Activated CD4-positive, alpha-beta T cell treated with anti-CD3 and anti-CD28 coated beads, Interleukin-2, amount 10 ng/mL, durations not matched to agents 24 days and 14 days (primary cell): ENCODE results near the gene TLCD5. TPM values are rescaled to one million over a fixed set of nuclear protein-coding genes. Genes with fewer than 3 reads are reported as not detected.

Source experiments
- DNase-seq: peaks from one replicate; pipeline ENCODE4 v3.0.0; 2022
- H3K27ac Mint-ChIP-seq: one replicate; pipeline ENCODE4 v1.8.0; 2022; ENCODE audit warnings: mild to moderate bottlenecking, mixed read lengths
- H3K27me3 Mint-ChIP-seq: one replicate; pipeline ENCODE4 v1.8.0; 2022; ENCODE audit warnings: mixed read lengths
- H3K36me3 Mint-ChIP-seq: one replicate; pipeline ENCODE4 v1.8.0; 2022; ENCODE audit warnings: low read depth, mild to moderate bottlenecking, mixed read lengths
- H3K4me1 Mint-ChIP-seq: one replicate; pipeline ENCODE4 v1.8.0; 2021; ENCODE audit warnings: mixed read lengths
- H3K4me3 Mint-ChIP-seq: one replicate; pipeline ENCODE4 v1.8.0; 2022; ENCODE audit warnings: mild to moderate bottlenecking, moderate library complexity, mixed read lengths
- H3K9me3 Mint-ChIP-seq: one replicate; pipeline ENCODE4 v1.8.0; 2021; ENCODE audit warnings: mixed read lengths
- intact Hi-C: fragments of 100-400 bp; cut with micrococcal nuclease; formaldehyde crosslinking; loops from one replicate; pipeline ENCODE4 v1.15.1; 2023
- total RNA-seq: library from RNA; stranded (reverse); gene quantifications from 2 replicates; pipeline ENCODE4 v1.2.3, GENCODE V29; 2022

TLCD5 gene
- total RNA-seq, 1 donor from 2014 or later = 1.2 TPM

- Mint-ChIP-seq H3K9me3 (no peaks in the 10 kb centered on the region), H3K4me1 (peaks cover 30% of the 10 kb centered on the region), H3K4me3 (peak overlapping the region; percentile 96), H3K27me3 (peaks cover 54% of the 10 kb centered on the region), H3K27ac (peak overlapping the region; percentile 87), H3K36me3 (peaks cover 6% of the 10 kb centered on the region)
- intact Hi-C loops = loop anchor here (2.0 to 10.0 kb wide), 3 partner anchors 96 to 858 kb away; no protein-coding TSS in a partner anchor
- peak; percentile 76 for DNase-seq
Measured at GRCh38 chr11:120336641-120337354, 11.7 kb downstream of the TLCD5 start.

GRCh38 chr11:120337355-120338106 lies 12.4 kb downstream of the TLCD5 start:
- intact Hi-C loops = loop anchor here (2.0 to 10.0 kb wide), 3 partner anchors 95 to 857 kb away; no protein-coding TSS in a partner anchor
- Mint-ChIP-seq H3K27ac (peak overlapping the region; percentile 87), H3K9me3 (peaks cover 6% of the 10 kb centered on the region), H3K4me3 (peak overlapping the region; percentile 96), H3K4me1 (peaks cover 30% of the 10 kb centered on the region), H3K27me3 (peaks cover 60% of the 10 kb centered on the region), H3K36me3 (peaks cover 9% of the 10 kb centered on the region)
- no peak for DNase-seq

GRCh38 chr11:120338107-120338933 lies 13.2 kb downstream of the TLCD5 start:
- H3K27me3 Mint-ChIP-seq = peaks cover 56% of the 10 kb centered on the region
- H3K36me3 Mint-ChIP-seq = peaks cover 9% of the 10 kb centered on the region
- intact Hi-C loops = loop anchor here (10.0 kb wide), 2 partner anchors 466 to 856 kb away; no protein-coding TSS in a partner anchor
- DNase-seq = no peak
- H3K27ac Mint-ChIP-seq = no peak overlapping the region
- H3K4me3 Mint-ChIP-seq = peak overlapping the region; percentile 96
- peaks cover 30% of the 10 kb centered on the region for H3K4me1 Mint-ChIP-seq
- H3K9me3 Mint-ChIP-seq = peaks cover 6% of the 10 kb centered on the region

- Mint-ChIP-seq H3K9me3 (peaks cover 6% of the 10 kb centered on the region), H3K27ac (no peak overlapping the region), H3K4me3 (peak overlapping the region; percentile 16), H3K36me3 (peaks cover 9% of the 10 kb centered on the region), H3K4me1 (peaks cover 35% of the 10 kb centered on the region), H3K27me3 (peaks cover 54% of the 10 kb centered on the region)
- peak; percentile 63 for DNase-seq
- intact Hi-C loops = loop anchor here (10.0 kb wide), 2 partner anchors 465 to 855 kb away; no protein-coding TSS in a partner anchor
Measured at GRCh38 chr11:120339394-120339890, 14.3 kb downstream of the TLCD5 start.

- Mint-ChIP-seq H3K9me3 (peaks cover 6% of the 10 kb centered on the region), H3K4me1 (peaks cover 39% of the 10 kb centered on the region), H3K4me3 (no peak overlapping the region), H3K36me3 (peaks cover 9% of the 10 kb centered on the region), H3K27ac (no peak overlapping the region), H3K27me3 (peaks cover 54% of the 10 kb centered on the region)
- intact Hi-C loops = loop anchor here (5.0 kb wide), 1 partner anchor 93 kb away; no protein-coding TSS in a partner anchor
- DNase-seq = no peak
Measured at GRCh38 chr11:120340529-120340928, 15.4 kb downstream of the TLCD5 start.

GRCh38 chr11:120342226-120342625 lies 17.1 kb downstream of the TLCD5 start:
- Mint-ChIP-seq H3K9me3 (peaks cover 6% of the 10 kb centered on the region), H3K4me3 (no peak overlapping the region), H3K27ac (no peak overlapping the region), H3K36me3 (peaks cover 5% of the 10 kb centered on the region), H3K27me3 (peaks cover 64% of the 10 kb centered on the region), H3K4me1 (peaks cover 38% of the 10 kb centered on the region)
- intact Hi-C loops = loop anchor here (5.0 kb wide), 1 partner anchor 95 kb away; no protein-coding TSS in a partner anchor
- DNase-seq = no peak

- no peak overlapping the region for H3K27ac Mint-ChIP-seq
- DNase-seq = no peak
- H3K9me3 Mint-ChIP-seq = peaks cover 6% of the 10 kb centered on the region
- no peak overlapping the region for H3K4me3 Mint-ChIP-seq
- H3K4me1 Mint-ChIP-seq = peaks cover 35% of the 10 kb centered on the region
- intact Hi-C loops = loop anchor here (5.0 kb wide), 1 partner anchor 95 kb away; no protein-coding TSS in a partner anchor
- H3K27me3 Mint-ChIP-seq = peaks cover 64% of the 10 kb centered on the region
- peaks cover 5% of the 10 kb centered on the region for H3K36me3 Mint-ChIP-seq
Measured at GRCh38 chr11:120342678-120343077, 17.6 kb downstream of the TLCD5 start.

- Mint-ChIP-seq H3K9me3 (peaks cover 6% of the 10 kb centered on the region), H3K27me3 (peaks cover 62% of the 10 kb centered on the region), H3K4me1 (peaks cover 30% of the 10 kb centered on the region), H3K4me3 (no peak overlapping the region), H3K36me3 (peaks cover 3% of the 10 kb centered on the region), H3K27ac (no peak overlapping the region)
- no peak for DNase-seq
- intact Hi-C loops = loop anchor here (5.0 kb wide), 1 partner anchor 96 kb away; no protein-coding TSS in a partner anchor
Measured at GRCh38 chr11:120343429-120343828, 18.3 kb downstream of the TLCD5 start.

- intact Hi-C loops = loop anchor here (5.0 kb wide), 1 partner anchor 97 kb away; no protein-coding TSS in a partner anchor
- H3K27me3 Mint-ChIP-seq = peaks cover 64% of the 10 kb centered on the region
- peak overlapping the region; percentile 38 for H3K27ac Mint-ChIP-seq
- peaks cover 25% of the 10 kb centered on the region for H3K4me1 Mint-ChIP-seq
- DNase-seq = peak; percentile 92
- peak overlapping the region; percentile 61 for H3K4me3 Mint-ChIP-seq
- H3K9me3 Mint-ChIP-seq = peaks cover 6% of the 10 kb centered on the region
- H3K36me3 Mint-ChIP-seq = peaks cover 3% of the 10 kb centered on the region
Measured at GRCh38 chr11:120344302-120345004, 19.4 kb downstream of the TLCD5 start.

GRCh38 chr11:120346233-120346632 lies 21.1 kb downstream of the TLCD5 start:
- Mint-ChIP-seq H3K27ac (no peak overlapping the region), H3K36me3 (peaks cover 3% of the 10 kb centered on the region), H3K4me3 (no peak overlapping the region), H3K27me3 (peaks cover 63% of the 10 kb centered on the region), H3K9me3 (peaks cover 6% of the 10 kb centered on the region), H3K4me1 (peaks cover 16% of the 10 kb centered on the region)
- DNase-seq = no peak
- intact Hi-C loops = no loop called here

GRCh38 chr11:120350637-120351036 lies 25.5 kb downstream of the TLCD5 start:
- no peak overlapping the region for H3K4me3 Mint-ChIP-seq
- peaks cover 65% of the 10 kb centered on the region for H3K27me3 Mint-ChIP-seq
- H3K4me1 Mint-ChIP-seq = peaks cover 3% of the 10 kb centered on the region
- H3K9me3 Mint-ChIP-seq = no peaks in the 10 kb centered on the region
- intact Hi-C loops = no loop called here
- H3K36me3 Mint-ChIP-seq = no peaks in the 10 kb centered on the region
- DNase-seq = no peak
- H3K27ac Mint-ChIP-seq = no peak overlapping the region

GRCh38 chr11:120352405-120352804 lies 27.3 kb downstream of the TLCD5 start:
- Mint-ChIP-seq H3K9me3 (no peaks in the 10 kb centered on the region), H3K27me3 (peaks cover 52% of the 10 kb centered on the region), H3K36me3 (no peaks in the 10 kb centered on the region), H3K27ac (no peak overlapping the region), H3K4me1 (no peaks in the 10 kb centered on the region), H3K4me3 (no peak overlapping the region)
- intact Hi-C loops = no loop called here
- DNase-seq = no peak
